ENCODE measurements around the gene RALGAPA2.

Gene RALGAPA2

DNA sequence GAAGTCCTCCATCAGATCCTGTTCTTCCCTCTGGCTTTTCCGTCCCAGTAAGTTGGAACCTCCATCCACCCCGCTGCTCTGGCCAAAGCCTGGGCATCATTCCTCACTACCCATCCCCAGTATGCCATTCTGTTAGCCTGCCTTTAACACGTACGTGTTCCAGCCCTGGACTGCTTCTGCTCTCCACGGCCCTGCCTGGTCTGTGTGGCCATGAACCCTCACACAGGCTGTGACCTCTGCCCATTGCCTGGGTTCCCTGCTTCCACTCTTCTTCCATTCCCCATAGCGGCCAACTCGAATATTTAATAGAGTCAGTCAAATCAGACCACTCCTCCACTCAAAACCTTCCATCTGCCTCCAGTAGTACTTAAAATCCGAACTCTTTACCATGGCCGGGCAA, 29.4 kb downstream of the RALGAPA2 start:
- no peak for DNase-seq

DNA sequence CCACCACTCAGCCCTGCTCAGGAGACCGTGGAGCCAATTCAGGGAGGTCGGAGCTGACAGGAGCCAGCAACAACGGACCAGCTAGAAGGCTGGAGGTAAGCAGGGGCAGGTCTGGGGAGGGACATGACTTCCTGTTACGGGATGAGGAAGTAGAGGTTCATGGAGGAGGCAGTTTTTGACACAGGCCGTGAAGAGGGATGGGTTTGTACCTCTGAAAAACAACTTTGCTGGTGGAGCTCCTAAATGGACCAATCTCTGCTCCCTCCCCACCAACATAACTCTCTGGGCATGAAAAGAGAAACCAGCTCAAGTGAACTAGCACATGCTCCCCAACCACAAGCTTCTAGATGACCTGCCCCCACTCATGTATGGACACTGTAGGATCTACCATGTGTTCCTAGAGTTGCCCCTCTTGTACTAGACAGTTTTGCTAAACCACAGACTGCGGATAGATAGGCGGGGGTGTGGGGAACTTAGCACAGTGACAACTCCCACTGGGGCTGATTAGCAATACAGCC, 31.4 kb downstream of the RALGAPA2 start:
- no peak for DNase-seq

DNA sequence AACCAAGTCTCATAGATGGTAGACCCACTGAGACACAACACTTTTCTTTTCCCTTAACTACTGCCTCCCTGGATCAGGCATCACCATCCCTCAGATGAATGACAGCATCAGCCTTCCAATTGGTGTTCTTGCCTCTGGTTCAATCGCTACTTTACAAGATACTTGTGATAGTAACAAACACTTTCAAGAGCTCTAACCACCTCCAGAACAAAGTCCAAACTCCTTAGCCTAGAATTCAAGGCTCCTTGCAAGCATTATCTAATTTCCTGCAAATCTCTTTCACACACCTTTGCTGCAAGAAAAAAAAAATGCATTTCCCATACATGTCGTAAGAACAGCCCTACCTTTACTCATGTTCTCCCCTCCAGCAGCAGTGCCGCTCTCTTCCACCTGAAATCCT, 33.1 kb downstream of the RALGAPA2 start:
- DNase-seq, result no peak

DNA sequence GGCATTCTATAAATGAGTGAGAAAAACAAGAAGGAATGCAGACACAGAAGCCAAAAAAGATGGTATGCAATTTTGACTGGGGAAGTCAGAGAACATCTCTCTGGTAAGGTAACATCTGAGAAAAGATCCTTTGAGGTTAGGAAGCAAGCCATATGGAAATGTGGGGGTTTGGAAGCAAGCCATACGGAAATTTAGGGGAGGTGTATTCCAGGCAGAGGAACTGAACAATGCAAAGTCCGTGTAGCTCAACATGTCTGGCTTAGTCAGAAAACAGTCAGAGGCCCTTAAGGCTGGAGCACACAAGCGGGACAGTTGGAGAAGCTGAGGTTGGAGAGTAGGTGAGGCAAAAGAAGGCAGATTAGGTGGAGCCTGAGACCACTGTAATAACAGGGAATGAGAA, 35.3 kb downstream of the RALGAPA2 start:
- DNase-seq, result peak; percentile 74

DNA sequence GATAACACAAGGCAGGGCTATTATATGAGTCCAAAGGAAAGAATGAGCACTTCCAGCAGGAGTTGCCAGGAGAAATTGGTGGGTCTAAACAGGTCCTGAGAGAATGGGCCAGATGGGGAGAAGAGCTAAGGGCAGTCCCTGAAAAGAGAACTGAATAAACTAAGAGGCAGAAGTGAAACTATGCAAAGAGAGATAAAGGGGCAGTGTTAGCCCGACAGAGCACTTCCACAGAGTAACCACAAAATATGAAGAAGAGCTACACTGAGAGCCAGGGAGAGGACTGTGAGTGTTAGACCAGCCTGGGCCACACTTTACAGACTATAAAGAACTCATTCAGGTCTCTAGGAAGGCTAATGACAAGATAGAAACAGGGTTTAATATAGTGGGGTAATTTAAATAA, 43.8 kb downstream of the RALGAPA2 start:
- no peak for DNase-seq

DNA sequence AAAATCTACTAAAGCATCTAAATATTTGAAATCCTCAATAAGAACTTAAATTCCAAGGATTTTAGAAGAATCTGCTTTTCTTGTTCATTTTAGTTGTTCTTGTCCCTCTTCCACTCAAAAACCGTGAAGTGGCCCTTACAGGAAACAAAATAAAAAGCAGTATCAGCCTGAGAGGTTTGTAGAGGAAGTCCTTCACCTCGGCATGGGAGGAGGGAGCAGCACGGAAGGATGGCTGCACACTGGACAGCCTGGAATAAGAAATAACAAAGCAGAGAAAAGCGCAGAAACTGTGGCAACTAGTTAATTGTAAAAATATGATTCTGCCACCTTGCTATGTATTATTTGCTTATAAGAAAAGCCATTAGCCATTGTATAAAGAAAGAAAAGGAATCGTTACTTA, 46.1 kb downstream of the RALGAPA2 start:
- DNase-seq, result no peak

DNA sequence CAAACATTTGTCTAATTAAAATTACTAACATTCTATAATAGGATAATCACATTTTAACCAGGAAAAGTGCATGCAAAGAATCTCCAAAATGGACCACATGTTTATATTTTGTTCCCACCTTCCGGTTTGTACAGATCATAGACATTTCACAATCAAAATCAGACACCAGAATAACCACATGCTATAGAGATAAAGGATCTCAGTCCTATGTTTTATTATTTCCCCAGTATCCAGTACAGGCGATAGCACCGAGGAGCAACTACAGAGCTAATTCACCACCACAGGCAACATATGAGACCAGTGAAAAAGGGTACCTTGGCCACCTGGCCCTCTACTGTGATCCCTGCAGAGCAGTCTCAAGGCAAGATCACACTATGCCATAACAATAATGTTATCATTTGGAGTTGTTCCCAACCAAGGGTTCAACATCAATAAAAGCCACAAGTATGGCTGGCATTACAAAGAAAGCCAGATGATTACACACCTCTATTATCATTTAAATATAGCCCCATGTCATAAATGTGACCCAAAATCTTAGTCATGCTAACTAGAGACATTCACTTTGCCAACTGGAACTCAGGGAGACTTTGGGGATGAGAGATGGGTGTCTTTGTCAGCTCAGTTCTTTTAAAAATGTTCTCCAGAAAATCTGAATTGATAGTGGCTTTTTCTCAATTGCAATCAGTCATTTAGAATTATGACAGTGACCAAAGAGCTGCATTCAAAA, 46.7 kb downstream of the RALGAPA2 start:
- no peak for DNase-seq

DNA sequence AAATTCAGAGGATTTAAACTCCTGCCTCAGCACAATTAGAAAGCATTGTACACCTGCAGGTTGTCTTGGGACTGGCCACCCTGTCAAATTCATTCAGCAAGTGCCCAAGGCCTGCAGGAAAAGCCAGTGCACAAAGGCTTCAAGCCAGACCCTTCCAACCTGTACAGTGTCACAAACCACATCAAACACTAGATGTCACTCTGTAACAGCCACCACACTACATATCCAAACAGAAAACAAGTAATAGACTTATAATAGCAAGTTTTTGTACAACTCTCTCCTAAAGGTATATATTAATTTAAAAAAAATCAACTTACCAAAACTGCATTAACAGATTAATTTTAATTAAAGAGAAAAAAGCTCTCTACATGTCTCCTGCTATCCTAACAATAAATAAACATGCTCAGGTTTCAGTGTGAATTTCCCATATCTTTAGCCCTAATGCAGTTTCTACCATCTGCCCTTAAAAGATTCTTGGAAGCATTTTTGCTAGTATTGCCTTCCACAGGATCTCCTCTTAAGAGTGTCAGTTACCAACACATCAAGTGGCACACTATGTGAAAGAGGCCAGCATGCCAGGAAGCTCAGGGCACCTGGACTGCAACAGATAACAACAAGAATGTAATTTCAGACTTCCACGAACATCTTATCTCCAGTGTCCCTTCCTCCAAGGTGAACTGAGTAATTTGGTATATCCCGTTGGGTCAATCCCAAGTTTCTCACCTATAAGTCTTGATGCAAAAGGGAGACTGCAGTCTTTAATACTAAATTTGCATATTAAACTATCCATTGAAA, 47.5 kb downstream of the RALGAPA2 start:
- DNase-seq, result no peak

DNA sequence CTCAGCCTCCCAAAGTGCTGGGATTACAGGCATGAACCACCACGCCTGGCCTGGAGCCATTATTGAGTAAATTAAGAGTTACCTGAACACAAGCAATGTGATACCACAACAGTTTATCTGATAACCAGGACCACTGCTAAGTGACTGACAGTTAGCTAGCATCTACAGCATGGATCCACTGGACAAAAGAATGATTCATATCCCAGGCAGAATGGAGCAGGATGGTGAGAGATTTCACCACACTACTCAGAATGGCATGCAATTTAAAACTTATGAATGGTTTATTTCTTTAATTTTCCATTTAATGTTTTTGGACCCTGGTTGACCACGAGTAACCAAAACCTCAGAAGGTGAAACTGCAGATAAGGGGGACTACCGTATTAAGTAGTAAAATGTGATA, 48.6 kb downstream of the RALGAPA2 start:
- DNase-seq, result no peak

DNA sequence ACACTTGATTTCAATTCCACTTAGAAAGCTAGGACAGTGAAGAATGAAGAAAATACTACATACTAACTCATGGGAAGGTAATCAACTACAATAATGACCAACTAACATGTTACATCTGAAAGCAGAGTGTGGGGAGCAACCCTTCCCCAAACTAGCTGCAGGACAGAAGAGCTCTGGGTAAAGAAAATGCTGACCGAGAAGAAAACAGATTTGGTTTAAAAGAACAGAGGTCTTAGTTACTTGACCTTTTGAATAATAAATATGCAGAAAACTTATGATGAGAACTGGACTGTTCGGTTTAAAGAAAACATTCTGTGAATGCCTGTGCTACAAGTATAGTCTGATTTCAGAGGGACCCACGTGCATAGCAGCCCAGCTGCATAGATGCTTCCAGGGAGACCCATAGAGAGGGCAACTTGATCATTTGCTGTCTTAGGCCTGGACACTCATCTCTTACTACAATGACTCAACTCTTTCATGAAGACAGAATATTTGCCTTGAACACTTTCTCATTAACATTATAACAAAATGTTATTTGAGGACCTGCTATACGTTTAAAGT, 53.5 kb downstream of the RALGAPA2 start:
- no peak for DNase-seq

DNA sequence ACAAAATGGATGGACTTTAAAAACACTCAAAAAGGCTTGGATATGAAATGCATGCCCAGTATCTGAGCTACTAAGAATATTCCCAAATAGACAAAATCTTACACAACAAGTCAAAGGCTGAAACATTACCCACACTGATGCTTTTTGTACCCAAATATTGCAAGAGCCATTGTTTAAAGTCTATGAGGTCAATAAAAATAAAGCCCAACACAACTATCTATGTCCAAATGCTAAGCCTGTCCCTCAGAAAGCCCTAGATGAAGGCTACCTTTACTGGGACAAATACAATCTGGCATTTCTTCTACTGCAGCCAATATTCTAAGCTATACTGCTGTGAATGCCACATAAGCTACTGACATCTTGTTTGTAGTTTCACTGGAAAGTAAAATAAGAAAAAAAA, 54.3 kb downstream of the RALGAPA2 start:
- DNase-seq, result no peak

DNA sequence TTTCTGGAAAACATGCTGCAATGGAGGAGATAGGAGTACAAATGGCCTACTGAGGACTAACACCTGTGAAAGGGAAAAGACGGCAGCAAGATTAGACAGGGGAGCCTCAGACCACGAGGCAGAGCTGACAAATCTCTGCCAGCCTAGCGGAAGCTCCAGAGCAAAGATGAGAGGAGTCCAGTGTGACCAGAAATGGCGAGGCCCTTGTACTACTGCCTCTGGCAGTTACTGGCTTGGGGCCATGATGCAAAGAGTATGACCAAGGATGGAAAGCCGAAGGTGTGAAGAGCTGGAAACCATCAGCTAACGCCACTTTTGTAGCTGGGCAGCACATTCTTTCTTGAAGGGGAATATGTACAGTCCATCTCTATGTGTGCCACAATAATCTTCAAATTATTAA, 55.4 kb downstream of the RALGAPA2 start:
- DNase-seq, result no peak

DNA sequence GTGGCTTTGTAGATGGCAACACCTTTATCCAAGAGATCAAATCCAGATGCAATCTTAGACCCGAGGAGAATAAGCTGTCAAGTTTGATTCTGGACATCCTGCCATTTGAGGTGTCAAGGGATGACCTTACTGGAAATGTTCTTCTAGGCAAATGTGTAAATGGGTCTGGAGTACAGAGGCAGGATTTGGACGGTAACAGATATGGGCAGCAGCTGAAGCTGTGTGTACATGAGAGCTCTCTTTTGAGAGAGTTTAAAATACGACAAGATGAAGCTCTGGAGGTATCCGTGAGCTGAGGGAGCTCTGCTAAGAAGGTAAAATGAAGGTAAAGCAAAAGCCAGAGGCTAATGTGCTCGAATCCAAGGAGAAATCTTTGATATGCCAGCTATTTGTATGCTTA, 56.6 kb downstream of the RALGAPA2 start:
- DNase-seq, result no peak

DNA sequence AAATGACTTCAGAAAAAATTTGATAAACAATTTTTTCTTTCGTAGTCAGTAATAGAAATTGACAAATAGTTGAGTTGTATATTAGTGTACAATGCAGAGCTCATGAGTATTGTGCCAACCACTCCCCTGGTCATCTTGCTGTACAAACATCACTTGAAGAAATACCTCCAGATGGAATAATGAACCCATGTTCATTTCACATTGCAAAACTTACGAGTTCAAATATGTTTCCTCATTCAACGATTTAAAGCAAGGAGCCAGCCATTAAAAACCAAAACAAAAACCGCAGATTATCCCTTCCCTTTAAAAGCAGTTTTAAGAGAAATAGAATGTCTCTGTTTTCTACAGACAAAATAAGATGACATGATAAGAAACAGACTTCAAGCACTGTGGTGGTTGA, 62.5 kb downstream of the RALGAPA2 start:
- DNase-seq, result no peak

DNA sequence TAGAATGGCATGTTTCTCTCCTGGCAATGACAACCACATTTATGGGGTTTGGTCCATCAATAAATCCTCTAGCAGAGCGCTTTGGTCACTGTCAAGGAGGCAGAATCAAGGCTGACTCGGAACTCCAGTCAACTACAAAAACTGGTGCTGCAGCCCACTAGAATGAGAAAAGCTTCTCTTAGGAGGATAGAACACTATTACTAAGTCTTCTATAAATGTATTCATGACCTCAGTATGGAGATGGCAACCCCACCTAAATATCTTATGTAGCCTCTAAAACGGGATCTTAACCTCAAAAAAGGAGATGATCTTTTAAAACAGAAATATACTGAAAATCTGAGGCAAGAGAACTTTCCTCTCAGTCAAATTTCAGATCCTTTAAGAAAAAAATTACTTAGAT, 68.5 kb downstream of the RALGAPA2 start:
- no peak for DNase-seq

DNA sequence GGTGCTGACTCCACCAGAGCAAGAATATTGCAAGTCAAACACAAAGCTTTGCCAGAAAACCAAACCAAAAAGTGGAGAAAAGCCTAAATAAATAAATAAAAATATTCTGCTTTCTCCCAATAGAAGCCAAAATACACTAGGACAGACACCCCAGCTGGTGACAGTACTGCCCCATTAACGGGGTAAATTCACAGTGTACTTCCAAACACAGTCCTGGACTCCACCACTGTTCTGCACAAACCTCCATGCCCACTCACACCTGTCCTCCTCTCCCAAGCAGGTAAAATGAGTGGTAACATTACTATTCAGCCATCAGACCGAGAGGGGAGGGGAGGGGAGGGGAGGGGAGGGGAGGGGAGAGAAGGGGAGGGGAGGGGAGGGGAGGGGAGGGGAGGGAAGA, 70.7 kb downstream of the RALGAPA2 start:
- DNase-seq, result no peak

DNA sequence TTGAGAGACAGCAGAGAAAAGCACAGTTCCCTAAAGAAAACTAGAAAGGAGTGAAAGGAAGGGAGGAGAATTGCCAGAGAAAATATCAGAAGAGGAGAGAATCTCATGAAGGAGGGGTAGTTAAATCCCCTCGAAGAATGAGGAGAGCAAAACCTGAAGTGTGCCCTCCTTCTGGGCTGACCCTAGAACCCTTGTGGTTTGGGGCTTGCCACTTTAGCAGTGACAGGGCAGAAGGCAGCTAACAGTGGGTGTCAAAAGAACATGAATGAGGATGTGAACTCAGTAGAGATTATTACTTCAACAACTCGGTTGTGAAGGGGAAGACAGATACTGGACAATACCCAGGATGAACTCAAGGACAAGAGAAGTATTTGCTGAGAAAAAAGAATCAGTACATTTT, 73.6 kb downstream of the RALGAPA2 start:
- DNase-seq, result no peak

DNA sequence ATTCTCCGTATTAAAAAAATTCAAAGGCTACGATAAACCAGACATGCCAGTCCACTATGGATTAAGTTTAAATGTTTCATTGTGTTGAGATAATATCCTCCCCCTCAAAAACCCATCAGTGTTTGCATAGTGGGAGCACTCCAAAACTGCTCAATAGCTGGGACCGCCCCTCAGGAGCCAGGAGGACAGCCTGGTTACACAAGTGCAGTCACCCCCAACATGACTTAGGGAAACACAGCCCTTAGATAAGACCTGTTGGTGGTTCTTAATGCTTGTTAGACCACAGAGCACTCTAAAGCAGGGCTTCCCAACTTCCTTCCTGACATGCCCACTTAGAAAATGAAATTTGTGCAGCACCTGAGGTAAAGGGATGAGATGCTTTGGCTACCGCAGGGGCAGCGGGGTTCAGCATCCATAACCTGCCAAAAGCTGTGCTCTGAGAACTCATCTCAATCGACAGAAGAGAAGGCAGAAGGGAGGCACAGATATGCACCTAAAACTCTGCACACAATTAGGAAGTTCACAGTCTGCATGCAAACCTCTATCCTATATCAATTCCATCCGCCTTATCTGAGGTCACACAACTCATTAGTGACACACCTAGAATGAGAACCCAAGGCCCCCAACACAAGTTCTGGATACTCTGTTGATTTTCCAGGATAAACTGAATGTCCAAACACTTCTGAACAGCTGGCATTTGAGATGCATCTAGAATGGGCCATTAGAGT, 74.3 kb downstream of the RALGAPA2 start:
- no peak for DNase-seq

DNA sequence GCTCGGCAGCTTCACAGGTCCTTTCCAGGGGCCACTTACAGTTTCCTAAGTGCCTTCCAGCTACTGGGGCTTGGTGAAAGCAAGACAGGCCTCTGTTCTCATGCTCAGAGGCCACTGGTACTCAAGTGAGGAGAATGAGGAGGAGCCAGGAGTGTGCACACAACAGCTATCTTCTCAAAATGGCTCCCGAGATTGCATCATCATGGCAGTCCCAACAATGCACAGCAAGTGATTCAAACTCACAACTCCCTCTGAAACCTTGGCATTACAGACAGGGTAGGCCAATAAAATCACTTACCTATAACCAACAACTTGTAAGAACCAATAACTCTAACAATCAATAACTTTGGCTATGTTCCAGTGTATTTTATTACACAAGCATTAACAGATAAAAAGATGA, 77.4 kb downstream of the RALGAPA2 start:
- no peak for DNase-seq

DNA sequence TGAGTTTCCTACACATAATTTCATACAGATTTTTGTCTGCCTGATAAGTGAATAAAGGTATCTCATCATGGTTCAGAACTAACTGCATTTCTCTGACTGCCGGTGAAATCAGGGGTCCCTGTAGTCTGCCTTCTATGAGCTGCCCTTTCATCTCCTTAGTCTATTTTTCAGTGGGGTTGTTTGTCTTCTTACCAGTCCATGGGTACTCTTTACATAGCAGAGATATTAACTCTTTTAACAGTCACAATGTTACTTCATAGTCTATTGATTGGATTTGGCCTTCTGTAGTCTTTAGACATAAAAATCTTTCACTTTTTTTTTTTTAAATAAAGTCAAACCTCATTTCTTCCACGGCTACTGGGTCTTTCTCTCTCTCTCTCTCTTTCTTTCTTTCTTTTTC, 79.8 kb downstream of the RALGAPA2 start:
- DNase-seq, result no peak

DNA sequence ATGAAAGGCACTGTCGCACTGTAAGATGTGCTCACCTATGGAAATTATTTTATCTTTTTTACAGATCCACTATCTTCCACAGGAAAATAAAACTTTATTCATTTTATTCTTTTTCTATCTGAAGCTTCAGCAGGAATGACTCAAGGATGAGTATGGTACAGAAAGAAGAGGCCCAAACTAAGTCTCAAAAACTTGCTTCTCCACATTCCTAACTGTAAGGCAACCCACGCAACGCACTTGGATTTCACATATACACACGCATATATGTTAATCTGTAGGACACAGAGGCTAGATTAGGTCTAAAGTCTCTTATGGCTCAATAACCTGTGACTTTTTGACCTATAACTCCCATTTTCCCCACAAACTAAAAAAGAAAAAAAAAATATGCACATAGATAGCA, 81.9 kb downstream of the RALGAPA2 start:
- no peak for DNase-seq

DNA sequence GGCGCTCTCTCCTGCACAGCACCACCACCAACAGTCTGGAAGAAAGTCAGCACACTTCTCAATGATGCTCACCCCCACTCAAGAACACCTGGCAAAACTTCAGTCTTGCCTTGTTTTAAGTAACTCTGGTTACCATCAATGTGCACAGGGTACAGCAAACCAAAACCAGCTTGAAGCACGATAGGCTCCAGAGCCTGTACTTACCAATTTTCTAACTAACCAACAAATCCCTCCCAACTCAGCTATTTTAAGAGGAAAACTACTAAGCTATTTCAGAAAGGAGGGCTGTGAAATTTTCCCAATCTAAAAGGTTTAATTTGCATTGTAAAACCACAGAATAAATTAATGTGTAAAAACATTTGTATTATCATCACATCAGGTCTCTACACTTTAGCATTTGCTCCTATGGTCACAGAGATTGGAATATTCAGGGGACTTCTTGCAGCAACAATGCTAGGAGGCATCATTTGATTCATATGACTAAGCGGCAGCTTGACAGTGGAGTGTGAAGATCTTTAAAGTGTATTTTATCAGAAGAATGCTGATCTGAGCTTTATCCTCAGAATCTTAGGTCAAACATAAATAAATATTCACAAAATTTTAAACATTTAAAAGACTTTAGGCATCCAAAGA, 82.8 kb downstream of the RALGAPA2 start:
- no peak for DNase-seq

DNA sequence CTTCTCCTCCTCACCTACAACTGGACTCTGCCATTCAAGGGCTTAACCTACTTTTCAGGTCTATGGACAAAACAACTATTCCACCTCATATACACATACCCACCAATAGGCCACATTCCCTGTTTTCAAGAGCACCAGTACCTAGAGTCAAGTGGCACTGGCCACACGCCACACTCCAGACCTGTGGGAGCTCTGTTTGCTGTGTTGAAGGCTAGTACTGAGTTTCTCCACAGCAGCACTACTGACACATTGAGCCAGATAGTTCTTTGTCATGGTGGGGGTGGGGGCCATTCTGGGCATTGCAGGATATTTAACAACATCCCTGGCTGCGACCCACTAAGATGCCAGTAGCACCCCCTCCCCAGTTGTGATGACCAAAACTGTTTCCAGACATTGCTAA, 84.1 kb downstream of the RALGAPA2 start:
- DNase-seq, result no peak
